DND-41 (cell line): ENCODE results near the gene RFX2.

Experiments
- CTCF ChIP-seq: IDR thresholded peaks from 2 replicates; pipeline ENCODE4 v1.5.1; 2012; ENCODE audit warnings: borderline replicate concordance, low read length, moderate library complexity, mild to moderate bottlenecking; ENCODE audit not compliant: poor library complexity, severe bottlenecking; ENCODE audit errors: extremely low read depth
- EZH2 ChIP-seq: IDR thresholded peaks from 3 replicates; pipeline ENCODE4 v1.6.1; 2012; ENCODE audit warnings: borderline replicate concordance, low read depth, mild to moderate bottlenecking, moderate library complexity, low read length, inconsistent platforms; ENCODE audit not compliant: severe bottlenecking

GRCh38 chr19:6103894-6104293 is 6.4 kb downstream of the RFX2 start:
- no peak for TF ChIP-seq CTCF
- TF ChIP-seq EZH2, result no peak
